T1000 (cell line): ENCODE measurements around the gene GCG.

ENCODE experiments used
- DNase-seq: peaks from one replicate; lab custom pipeline; 2025; ENCODE audit warnings: mixed read lengths; lab: John Stamatoyannopoulos, UW

GCG gene

DNA sequence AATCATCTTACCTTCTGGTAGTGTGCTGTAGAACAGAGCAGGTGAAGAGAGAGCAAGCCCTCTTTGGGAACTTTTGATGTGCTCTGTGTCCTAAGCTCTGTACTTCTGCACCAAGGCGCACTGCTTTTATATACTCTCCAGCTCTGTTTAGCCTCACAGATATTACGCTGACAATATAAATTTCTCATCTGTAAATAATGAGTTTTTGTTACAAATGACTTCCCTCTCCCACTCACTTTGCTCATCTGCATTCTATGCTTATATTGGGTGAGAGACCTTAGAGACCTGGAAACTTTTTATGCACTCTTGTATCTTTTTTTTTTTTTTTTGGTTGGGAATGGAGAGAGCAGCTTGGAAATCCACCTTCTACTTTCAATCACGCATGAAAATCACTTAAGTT, at the start of gene GCG:
Gene GCG, minus strand, starts transcription at position 101 of the 400 bp plus-strand sequence. CDS start 3,069 bp downstream, outside the sequence.
- DNase-seq, result no peak

GRCh38 chr2:162200636-162201035, 48.6 kb upstream of the GCG start:
- DNase-seq, result no peak

DNA sequence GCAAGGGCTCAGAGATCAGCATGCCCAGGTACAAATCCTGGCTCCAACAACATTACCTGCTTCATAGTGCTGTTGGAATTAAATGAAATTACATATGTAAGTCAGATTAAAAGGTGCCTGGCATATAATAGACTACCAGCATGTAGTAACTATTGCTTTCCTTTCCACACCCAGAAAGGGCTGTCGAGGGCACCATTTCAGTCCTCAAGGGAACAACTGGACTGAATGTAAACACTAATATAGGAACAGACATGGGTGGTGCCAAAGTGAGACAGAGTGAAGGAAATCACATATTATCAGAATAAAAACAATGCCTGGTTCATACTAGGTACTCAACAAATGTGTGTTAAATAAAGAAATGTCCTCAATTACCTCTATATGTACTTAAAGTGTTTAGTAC, 47.9 kb upstream of the GCG start:
- DNase-seq, result no peak

DNA sequence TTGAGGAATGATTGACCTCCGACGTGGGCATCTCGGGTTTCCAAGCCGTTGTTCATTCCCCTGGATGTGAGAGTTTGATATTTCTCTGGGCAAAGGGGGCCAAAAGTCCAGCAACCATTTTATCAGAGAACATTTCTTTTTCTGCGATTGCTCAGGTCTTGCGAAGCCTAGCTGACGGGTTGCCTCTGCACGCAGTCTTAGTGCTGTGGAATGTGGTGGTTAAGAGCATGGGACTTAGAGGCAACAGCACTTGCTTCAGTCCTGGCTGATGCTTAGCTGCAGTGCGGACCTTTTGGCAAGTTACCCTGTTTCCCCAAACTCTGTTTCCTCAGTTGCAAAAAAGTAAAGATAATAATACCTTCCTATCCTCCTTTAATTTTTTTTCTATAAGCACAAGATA, 46.2 kb upstream of the GCG start:
- no peak for DNase-seq

DNA sequence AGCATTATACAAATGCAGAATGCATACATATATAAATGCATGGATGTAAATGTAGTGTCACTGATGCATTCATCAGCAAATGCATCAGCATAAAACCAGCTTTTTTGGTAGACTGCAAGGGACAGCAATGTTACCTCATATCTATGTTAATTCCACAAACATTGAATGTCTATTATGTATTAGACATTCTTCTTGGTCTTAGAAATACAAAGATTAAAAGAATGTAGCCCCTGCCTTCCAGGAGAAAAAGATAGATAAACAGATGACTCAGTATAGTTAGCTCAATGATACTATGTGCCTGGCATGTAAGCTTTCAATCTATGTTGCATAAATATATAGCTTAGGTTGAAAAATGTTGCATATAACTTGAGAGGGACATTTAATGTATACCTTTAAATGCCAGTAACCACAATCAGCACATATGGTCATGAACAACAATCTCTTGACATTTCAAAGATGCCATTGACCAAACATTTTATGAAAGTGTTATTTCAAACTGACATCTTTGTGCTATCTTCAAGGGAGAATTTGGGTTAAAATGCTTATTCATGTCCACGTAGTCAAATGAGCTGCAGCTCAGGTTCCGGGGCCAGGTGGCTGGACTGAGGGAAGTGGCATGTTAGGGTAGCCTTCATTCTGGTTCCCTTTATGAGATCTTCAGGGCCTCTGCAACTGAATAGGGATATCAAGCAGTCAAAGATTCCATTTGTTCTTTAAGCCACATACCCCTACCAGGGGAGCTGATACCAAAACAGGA, 45.2 kb upstream of the GCG start:
- DNase-seq, result no peak

- no peak for DNase-seq
Measured at GRCh38 chr2:162196638-162197037, 44.6 kb upstream of the GCG start.

DNA sequence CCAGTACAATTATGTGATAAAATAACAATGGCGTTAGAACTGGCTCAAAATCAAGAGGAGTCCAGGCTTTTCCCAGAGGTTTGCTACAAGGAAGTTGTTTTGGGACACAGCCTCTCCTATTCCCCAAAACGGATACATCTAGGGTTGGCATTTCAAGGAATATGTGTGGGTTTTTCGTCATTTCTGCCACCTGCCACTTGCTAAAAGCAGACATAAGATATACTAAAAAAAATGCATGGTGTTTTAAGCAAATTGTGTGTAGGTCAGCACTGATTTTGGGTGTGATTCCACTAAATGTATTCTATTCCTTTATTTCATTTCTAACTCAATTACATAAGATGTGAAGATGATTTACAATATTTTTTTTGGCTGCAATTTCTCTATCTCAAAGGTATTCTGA, 36.4 kb upstream of the GCG start:
- no peak for DNase-seq

- DNase-seq, result no peak
Measured at GRCh38 chr2:162185541-162186232, 33.6 kb upstream of the GCG start.

DNA sequence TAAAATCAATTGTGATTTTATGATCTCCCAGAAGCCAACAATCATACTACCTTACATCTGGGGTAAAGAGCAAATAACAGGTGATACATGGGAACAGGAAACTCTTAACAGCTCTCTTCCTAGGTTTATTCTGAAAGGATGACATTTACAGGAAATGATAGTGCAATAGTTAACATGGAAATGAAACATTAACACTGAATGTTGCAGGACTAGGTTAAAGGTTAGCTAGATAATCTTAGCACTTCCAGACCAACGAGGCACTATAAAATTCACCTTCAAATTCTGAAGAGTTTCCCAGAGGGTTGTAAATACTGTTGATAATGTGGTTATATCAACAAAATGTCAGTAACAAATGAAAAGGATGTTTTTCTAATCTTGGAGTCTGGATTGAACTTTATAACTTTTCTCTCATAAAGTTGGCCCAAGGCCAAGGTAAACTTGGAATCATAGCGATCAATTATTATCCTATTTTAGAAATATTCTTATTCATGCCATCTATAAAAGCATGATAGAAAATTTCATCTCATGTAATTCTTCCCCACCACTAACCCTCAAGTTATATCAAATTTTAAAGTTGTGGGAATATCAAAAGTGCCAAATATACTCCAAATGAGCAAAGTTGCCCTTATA, 32.9 kb upstream of the GCG start:
- no peak for DNase-seq

- DNase-seq, result no peak
Measured at GRCh38 chr2:162184359-162184758, 32.3 kb upstream of the GCG start.

DNA sequence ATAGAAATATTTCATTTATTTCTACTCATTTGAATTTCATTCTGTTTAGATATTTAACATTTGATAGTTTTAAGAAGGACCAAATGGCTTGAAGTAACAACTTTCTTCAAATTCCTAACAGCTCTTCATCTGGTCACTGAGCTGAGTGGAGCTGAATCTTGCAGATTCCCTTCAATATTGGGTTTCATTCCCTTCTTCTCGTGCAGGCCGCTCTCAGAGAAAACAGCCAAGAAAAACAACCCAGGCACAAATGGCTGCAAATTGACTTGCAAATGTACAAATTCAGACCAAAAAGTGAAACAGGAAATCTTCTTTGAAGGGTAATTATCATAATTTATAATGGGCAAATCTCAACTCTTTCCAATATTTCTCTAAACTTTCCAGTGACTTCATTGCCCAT, 30.3 kb upstream of the GCG start:
- DNase-seq, result no peak

DNA sequence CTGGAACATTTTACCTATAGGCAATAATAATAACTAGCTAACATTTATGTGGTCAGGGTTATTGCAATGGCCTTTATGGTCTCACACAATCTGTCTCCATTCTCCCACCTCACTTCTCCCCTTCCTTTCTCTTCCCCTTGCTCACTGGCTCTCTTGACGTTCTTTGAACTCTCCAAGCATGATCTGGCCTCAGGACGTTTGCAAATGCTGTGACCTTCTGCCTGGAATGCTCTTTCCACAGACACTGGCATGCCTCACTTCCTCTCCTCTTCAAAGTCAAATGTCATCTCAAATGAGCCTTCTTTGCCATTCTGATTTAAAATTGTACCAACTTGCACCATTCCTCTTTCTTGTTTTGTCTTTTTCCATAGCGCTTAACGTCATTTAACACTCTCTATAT, 25.3 kb upstream of the GCG start:
- DNase-seq, result no peak

- DNase-seq, result no peak
Measured at GRCh38 chr2:162175714-162176113, 23.7 kb upstream of the GCG start.

- DNase-seq, result no peak
Measured at GRCh38 chr2:162174746-162175145, 22.7 kb upstream of the GCG start.

- DNase-seq, result no peak
Measured at GRCh38 chr2:162172802-162173370, 20.8 kb upstream of the GCG start.

- no peak for DNase-seq
Measured at GRCh38 chr2:162166745-162167144, 14.7 kb upstream of the GCG start.

- no peak for DNase-seq
Measured at GRCh38 chr2:162166174-162166573, 14.1 kb upstream of the GCG start.

- no peak for DNase-seq
Measured at GRCh38 chr2:162164802-162165201, 12.8 kb upstream of the GCG start.

- no peak for DNase-seq
Measured at GRCh38 chr2:162159446-162159845, 7.4 kb upstream of the GCG start.

GRCh38 chr2:162156149-162156548, 4.1 kb upstream of the GCG start:
- no peak for DNase-seq

GRCh38 chr2:162155093-162155492, 3.0 kb upstream of the GCG start:
- no peak for DNase-seq

- DNase-seq, result peak; percentile 26
Measured at GRCh38 chr2:162153608-162154224, 1.7 kb upstream of the GCG start.
